ENCODE data around the gene CD40.

Gene CD40

GRCh38 chr20:46171476-46171875 lies 53.4 kb downstream of the CD40 start:
- no peaks in the 10 kb centered on the region for H3K9me2 ChIP-seq (replicated peaks; ENCODE audit: insufficient read depth, low read length)
- no peaks in the 10 kb centered on the region for H3K27me3 ChIP-seq (ENCODE audit: low read length)
- H3K4me2 ChIP-seq (ENCODE audit: low read depth, low read length, poor library complexity, severe bottlenecking): no peak overlapping the region
- H3K9ac ChIP-seq (ENCODE audit: low read length): no peak overlapping the region
- no peaks in the 10 kb centered on the region for H3K9me3 ChIP-seq (ENCODE audit: insufficient read depth, low read length)
- H3K27ac ChIP-seq (ENCODE audit: low read depth, low read length): no peak overlapping the region
- no peak overlapping the region for H2AFZ ChIP-seq (ENCODE audit: low read depth, low read length, severe bottlenecking)
- no peak overlapping the region for H3K4me3 ChIP-seq (ENCODE audit: insufficient read depth, low read length, poor library complexity, severe bottlenecking)
- TF ChIP-seq CTCF (IDR thresholded peaks at IDR 0.05; ENCODE audit: insufficient read depth, low read length, poor library complexity, severe bottlenecking) (no peak), EZH2phosphoT487 (conservative IDR thresholded peaks at IDR 0.05; ENCODE audit: low read length) (no peak)
- no peaks in the 10 kb centered on the region for H4K20me1 ChIP-seq (ENCODE audit: low read depth, low read length)
- no peaks in the 10 kb centered on the region for H3F3A ChIP-seq (ENCODE audit: insufficient read depth)
- H3K36me3 ChIP-seq (ENCODE audit: low read length): no peaks in the 10 kb centered on the region
- no peaks in the 10 kb centered on the region for H3K79me2 ChIP-seq (ENCODE audit: insufficient read depth, low read length)

GRCh38 chr20:46171909-46172308 lies 53.8 kb downstream of the CD40 start:
- Histone ChIP-seq H3F3A (ENCODE audit: insufficient read depth) (no peaks in the 10 kb centered on the region), H3K36me3 (ENCODE audit: low read length) (no peaks in the 10 kb centered on the region), H3K9me3 (ENCODE audit: insufficient read depth, low read length) (no peaks in the 10 kb centered on the region), H3K27ac (ENCODE audit: low read depth, low read length) (no peak overlapping the region), H3K27me3 (ENCODE audit: low read length) (no peaks in the 10 kb centered on the region), H3K4me3 (ENCODE audit: insufficient read depth, low read length, poor library complexity, severe bottlenecking) (no peak overlapping the region), H3K79me2 (ENCODE audit: insufficient read depth, low read length) (no peaks in the 10 kb centered on the region), H4K20me1 (ENCODE audit: low read depth, low read length) (no peaks in the 10 kb centered on the region), H2AFZ (ENCODE audit: low read depth, low read length, severe bottlenecking) (no peak overlapping the region), H3K9ac (ENCODE audit: low read length) (no peak overlapping the region), H3K4me2 (ENCODE audit: low read depth, low read length, poor library complexity, severe bottlenecking) (no peak overlapping the region), H3K9me2 (replicated peaks; ENCODE audit: insufficient read depth, low read length) (no peaks in the 10 kb centered on the region)
- no peak for TF ChIP-seq EZH2phosphoT487 (conservative IDR thresholded peaks at IDR 0.05; ENCODE audit: low read length)
- TF ChIP-seq CTCF (IDR thresholded peaks at IDR 0.05; ENCODE audit: insufficient read depth, low read length, poor library complexity, severe bottlenecking): no peak

GRCh38 chr20:46172455-46172854 lies 54.3 kb downstream of the CD40 start:
- no peaks in the 10 kb centered on the region for H3K27me3 ChIP-seq (ENCODE audit: low read length)

More at GRCh38 chr20:46172455-46172854, 54.3 kb downstream of the CD40 start:
- Histone ChIP-seq H3K9me2 (replicated peaks; ENCODE audit: insufficient read depth, low read length) (no peaks in the 10 kb centered on the region), H3K9ac (ENCODE audit: low read length) (no peak overlapping the region), H3K9me3 (ENCODE audit: insufficient read depth, low read length) (no peaks in the 10 kb centered on the region), H3K4me2 (ENCODE audit: low read depth, low read length, poor library complexity, severe bottlenecking) (no peak overlapping the region), H3K27ac (ENCODE audit: low read depth, low read length) (no peak overlapping the region), H3F3A (ENCODE audit: insufficient read depth) (no peaks in the 10 kb centered on the region), H3K4me3 (ENCODE audit: insufficient read depth, low read length, poor library complexity, severe bottlenecking) (no peak overlapping the region), H4K20me1 (ENCODE audit: low read depth, low read length) (no peaks in the 10 kb centered on the region), H3K79me2 (ENCODE audit: insufficient read depth, low read length) (no peaks in the 10 kb centered on the region), H2AFZ (ENCODE audit: low read depth, low read length, severe bottlenecking) (no peak overlapping the region), H3K36me3 (ENCODE audit: low read length) (no peaks in the 10 kb centered on the region)
- TF ChIP-seq CTCF (IDR thresholded peaks at IDR 0.05; ENCODE audit: insufficient read depth, low read length, poor library complexity, severe bottlenecking) (no peak), EZH2phosphoT487 (conservative IDR thresholded peaks at IDR 0.05; ENCODE audit: low read length) (no peak)
